ENCODE measurements around the gene OPHN1.

- TF ChIP-seq CTCF (IDR thresholded peaks at IDR 0.05; ENCODE audit: low read depth, low read length, poor library complexity, severe bottlenecking) (peak; percentile 30), EZH2phosphoT487 (IDR thresholded peaks at IDR 0.05; ENCODE audit: borderline replicate concordance, low read length) (no peak)
Observed at GRCh38 chrX:68238568-68238967, 194.7 kb downstream of the OPHN1 start.

Data from DOHH2 (cell line).